NCI-H2227 treated with DMSO at 0.1 percent for 48 hours (cell line): ENCODE data around the gene LRRC75A.
"Not testable (repeated sequence)": the region's sequence is repeated elsewhere in the genome, so short reads cannot be mapped to it uniquely, and the experiment has no call there.

Experiments
- DNase-seq: peaks from one replicate; lab custom pipeline; 2025; lab: John Stamatoyannopoulos, UW

LRRC75A gene

GRCh38 chr17:16430650-16431049 is 61.3 kb downstream of the LRRC75A start:
- no peak for DNase-seq

GRCh38 chr17:16429083-16429482 is 62.9 kb downstream of the LRRC75A start:
- no peak for DNase-seq

- no peak for DNase-seq
Measured at GRCh38 chr17:16428098-16428882, 63.7 kb downstream of the LRRC75A start.

- DNase-seq = no peak
Measured at GRCh38 chr17:16427020-16427419, 65.0 kb downstream of the LRRC75A start.

- DNase-seq = no peak
Measured at GRCh38 chr17:16425698-16426659, 66.0 kb downstream of the LRRC75A start.

GRCh38 chr17:16425202-16425601 is 66.8 kb downstream of the LRRC75A start:
- DNase-seq = no peak

- no peak for DNase-seq
Measured at GRCh38 chr17:16423226-16423872, 68.6 kb downstream of the LRRC75A start.

- no peak for DNase-seq
Measured at GRCh38 chr17:16422416-16422815, 69.6 kb downstream of the LRRC75A start.

GRCh38 chr17:16419929-16420271 is 72.1 kb downstream of the LRRC75A start:
- DNase-seq = no peak

GRCh38 chr17:16419074-16419928 is 72.7 kb downstream of the LRRC75A start:
- peak; percentile 41 for DNase-seq

- DNase-seq = no peak
Measured at GRCh38 chr17:16418685-16419068, 73.3 kb downstream of the LRRC75A start.

GRCh38 chr17:16417896-16418684 is 73.9 kb downstream of the LRRC75A start:
- DNase-seq = no peak

- DNase-seq = no peak
Measured at GRCh38 chr17:16417399-16417798, 74.6 kb downstream of the LRRC75A start.

- DNase-seq = no peak
Measured at GRCh38 chr17:16415031-16415924, 76.7 kb downstream of the LRRC75A start, which contains the start of gene TRPV2. TRPV2 (plus strand) TSS chr17:16415571; CDS start chr17:16417669, 2,098 bp downstream.

GRCh38 chr17:16407911-16408588 is 83.9 kb downstream of the LRRC75A start:
- DNase-seq = peak; percentile 53

- DNase-seq = peak; percentile 36
Measured at GRCh38 chr17:16406742-16407674, 85.0 kb downstream of the LRRC75A start.

GRCh38 chr17:16403847-16404246 is 88.1 kb downstream of the LRRC75A start:
- not testable (repeated sequence) for DNase-seq
